ENCODE results near the gene WDR47. TPM values are rescaled to one million over a fixed set of nuclear protein-coding genes. Genes with fewer than 3 reads are reported as not detected.
"Not testable (repeated sequence)": the region's sequence is repeated elsewhere in the genome, so short reads cannot be mapped to it uniquely, and the experiment has no call there.

Gene WDR47
- total RNA-seq, 1 experiment from 2014 or later, result 16.1 TPM

GRCh38 chr1:108949044-108949443, 92.9 kb downstream of the WDR47 start:
- no peak for DNase-seq (ENCODE audit: unreplicated experiment)
- peaks cover 12% of the 10 kb centered on the region for H3K4me1 Mint-ChIP-seq (ENCODE audit: insufficient read depth, unreplicated experiment)

GRCh38 chr1:108947871-108948525, 93.9 kb downstream of the WDR47 start:
- H3K27ac Mint-ChIP-seq (ENCODE audit: low read depth, unreplicated experiment), result no peak overlapping the region
- H3K36me3 Mint-ChIP-seq (ENCODE audit: insufficient read depth, unreplicated experiment), result peaks cover 60% of the 10 kb centered on the region
- H3K4me1 Mint-ChIP-seq (ENCODE audit: insufficient read depth, unreplicated experiment), result peaks cover 8% of the 10 kb centered on the region
- no peak overlapping the region for H3K4me3 Mint-ChIP-seq (ENCODE audit: unreplicated experiment)
- CTCF ChIA-PET, result interaction anchor here (0.6 to 1.4 kb wide), 6 partner anchors 9 to 167 kb away, joined by 3 to 7 read pairs (median 3); a partner anchor contains a TSS
- intact Hi-C loops (cut with micrococcal nuclease), result no loop called here
- TF ChIP-seq CTCF (IDR thresholded peaks at IDR 0.05; ENCODE audit: unreplicated experiment), result no peak
- H3K27me3 Mint-ChIP-seq (ENCODE audit: insufficient read depth, unreplicated experiment), result no peaks in the 10 kb centered on the region
- POLR2A ChIA-PET, result interaction anchor here (0.6 to 3.7 kb wide), 4 partner anchors 14 to 196 kb away, joined by 3 to 33 read pairs (median 4); partner anchors contain the start of gene CLCC1
- BruUV-seq (replicated peaks), result no TSS peak
- no peak for DNase-seq (ENCODE audit: unreplicated experiment)
- no peaks in the 10 kb centered on the region for H3K9me3 Mint-ChIP-seq (ENCODE audit: unreplicated experiment)

More at GRCh38 chr1:108949044-108949443, 92.9 kb downstream of the WDR47 start:
- POLR2A ChIA-PET, result interaction anchor here (0.6 to 3.7 kb wide), 4 partner anchors 8 to 185 kb away, joined by 3 to 33 read pairs (median 4); partner anchors contain the start of gene CLCC1
- Mint-ChIP-seq H3K9me3 (ENCODE audit: unreplicated experiment) (no peaks in the 10 kb centered on the region), H3K27ac (ENCODE audit: low read depth, unreplicated experiment) (peak overlapping the region; percentile 3), H3K4me3 (ENCODE audit: unreplicated experiment) (no peak overlapping the region), H3K36me3 (ENCODE audit: insufficient read depth, unreplicated experiment) (peaks cover 56% of the 10 kb centered on the region), H3K27me3 (ENCODE audit: insufficient read depth, unreplicated experiment) (no peaks in the 10 kb centered on the region)
- CTCF ChIA-PET, result interaction anchor here (0.6 to 1.0 kb wide), 3 partner anchors 8 to 166 kb away, joined by 3 read pairs; no protein-coding TSS in a partner anchor
- no TSS peak for BruUV-seq (replicated peaks)
- intact Hi-C loops (cut with micrococcal nuclease), result no loop called here
- no peak for TF ChIP-seq CTCF (IDR thresholded peaks at IDR 0.05; ENCODE audit: unreplicated experiment)

- no TSS peak for BruUV-seq (replicated peaks)
- no peak overlapping the region for H3K4me3 Mint-ChIP-seq (ENCODE audit: unreplicated experiment)
- peaks cover 78% of the 10 kb centered on the region for H3K36me3 Mint-ChIP-seq (ENCODE audit: insufficient read depth, unreplicated experiment)
- H3K27me3 Mint-ChIP-seq (ENCODE audit: insufficient read depth, unreplicated experiment), result no peaks in the 10 kb centered on the region
- no peak for DNase-seq (ENCODE audit: unreplicated experiment)
- TF ChIP-seq CTCF (IDR thresholded peaks at IDR 0.05; ENCODE audit: unreplicated experiment), result no peak
- intact Hi-C loops (cut with micrococcal nuclease), result no loop called here
- CTCF ChIA-PET, result no interaction called here
- H3K9me3 Mint-ChIP-seq (ENCODE audit: unreplicated experiment), result no peaks in the 10 kb centered on the region
- H3K27ac Mint-ChIP-seq (ENCODE audit: low read depth, unreplicated experiment), result peak overlapping the region; percentile 28
- POLR2A ChIA-PET, result no interaction called here
- no peaks in the 10 kb centered on the region for H3K4me1 Mint-ChIP-seq (ENCODE audit: insufficient read depth, unreplicated experiment)
Measured at GRCh38 chr1:108936170-108936569, 105.7 kb downstream of the WDR47 start.

- no peaks in the 10 kb centered on the region for H3K27me3 Mint-ChIP-seq (ENCODE audit: insufficient read depth, unreplicated experiment)
- ChIA-PET POLR2A (no interaction called here), CTCF (no interaction called here)
- H3K9me3 Mint-ChIP-seq (ENCODE audit: unreplicated experiment), result no peaks in the 10 kb centered on the region
- no TSS peak for BruUV-seq (replicated peaks)
- H3K36me3 Mint-ChIP-seq (ENCODE audit: insufficient read depth, unreplicated experiment), result peaks cover 55% of the 10 kb centered on the region
- no peak overlapping the region for H3K27ac Mint-ChIP-seq (ENCODE audit: low read depth, unreplicated experiment)
- no peak overlapping the region for H3K4me3 Mint-ChIP-seq (ENCODE audit: unreplicated experiment)
- DNase-seq (ENCODE audit: unreplicated experiment), result no peak
- TF ChIP-seq CTCF (IDR thresholded peaks at IDR 0.05; ENCODE audit: unreplicated experiment), result no peak
- H3K4me1 Mint-ChIP-seq (ENCODE audit: insufficient read depth, unreplicated experiment), result no peaks in the 10 kb centered on the region
- intact Hi-C loops (cut with micrococcal nuclease), result no loop called here
Measured at GRCh38 chr1:108933944-108934343, 108.0 kb downstream of the WDR47 start.

- CTCF ChIA-PET; intact Hi-C loops (cut with micrococcal nuclease); H3K4me1 Mint-ChIP-seq (ENCODE audit: insufficient read depth, unreplicated experiment); H3K27me3 Mint-ChIP-seq (ENCODE audit: insufficient read depth, unreplicated experiment); H3K4me3 Mint-ChIP-seq (ENCODE audit: unreplicated experiment); H3K27ac Mint-ChIP-seq (ENCODE audit: low read depth, unreplicated experiment); DNase-seq (ENCODE audit: unreplicated experiment); BruUV-seq (replicated peaks); H3K9me3 Mint-ChIP-seq (ENCODE audit: unreplicated experiment); H3K36me3 Mint-ChIP-seq (ENCODE audit: insufficient read depth, unreplicated experiment): not testable (repeated sequence)
- POLR2A ChIA-PET, result interaction anchor here (0.7 kb wide), 1 partner anchor 99 kb away, joined by 4 read pairs; no protein-coding TSS in a partner anchor
Measured at GRCh38 chr1:108927565-108927964, 114.3 kb downstream of the WDR47 start.
